NOMO-1 treated with dmso at 0.1 percent for 144 hours (cell line): ENCODE measurements around the gene CEP70.
"Not testable (repeated sequence)": the region's sequence is repeated elsewhere in the genome, so short reads cannot be mapped to it uniquely, and the experiment has no call there.

Experiments used
- DNase-seq: peaks from one replicate; lab custom pipeline; 2025; ENCODE audit not compliant: unreplicated experiment; lab: John Stamatoyannopoulos, UW

Gene CEP70

DNA sequence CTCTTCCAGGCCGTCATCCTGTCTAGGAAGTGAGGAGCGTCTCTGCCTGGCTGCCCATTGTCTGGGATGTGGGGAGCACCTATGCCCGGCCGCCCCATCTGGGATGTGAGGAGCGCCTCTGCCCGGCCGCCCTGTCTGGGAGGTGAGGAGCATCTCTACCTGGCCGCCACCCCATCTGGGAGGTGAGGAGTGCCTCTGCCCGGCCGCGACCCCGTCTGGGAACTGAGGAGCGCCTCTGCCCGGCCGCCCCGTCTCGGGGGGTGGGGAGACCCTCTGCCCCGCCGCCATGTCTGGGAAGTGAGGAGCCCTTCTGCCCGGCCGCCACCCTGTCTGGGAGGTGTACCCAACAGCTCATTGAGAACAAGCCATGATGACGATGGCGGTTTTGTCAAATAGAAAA, 72.6 kb downstream of the CEP70 start:
- DNase-seq, result not testable (repeated sequence)

DNA sequence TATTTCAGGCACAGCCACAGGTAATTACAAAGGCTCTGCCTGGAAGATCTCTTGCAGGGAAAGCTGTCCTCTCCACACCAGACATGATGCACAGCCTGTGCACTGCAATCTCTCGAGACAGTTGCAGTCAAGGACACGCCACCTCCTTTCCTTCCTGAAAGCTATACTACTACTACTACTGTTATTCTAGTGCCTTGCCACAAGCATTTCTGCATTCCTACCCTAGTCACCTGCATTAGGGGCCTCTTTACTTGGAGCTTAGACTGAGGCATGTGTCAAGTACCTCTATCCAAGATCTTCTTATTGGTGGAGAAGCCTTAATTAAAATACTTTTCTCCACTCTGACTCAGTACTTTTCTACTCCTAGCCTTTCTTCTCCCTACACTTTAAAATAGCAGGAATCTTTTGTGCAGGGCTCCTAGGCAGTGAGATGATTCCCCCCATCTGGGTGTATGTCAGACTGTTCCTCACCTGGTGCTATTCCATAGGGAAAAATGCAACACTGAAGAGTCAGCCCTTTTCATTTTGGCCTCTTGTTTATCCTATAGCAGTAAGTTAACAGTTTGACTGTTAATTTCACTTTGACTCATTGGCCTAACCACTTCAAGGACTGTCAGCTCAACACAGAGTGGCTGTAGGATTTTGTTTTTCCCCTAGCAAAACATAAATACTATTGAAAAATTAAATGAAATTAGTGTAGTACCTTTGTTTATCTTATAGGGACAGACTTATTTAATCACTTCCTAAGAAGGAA, 80.8 kb downstream of the CEP70 start:
- DNase-seq, result no peak

DNA sequence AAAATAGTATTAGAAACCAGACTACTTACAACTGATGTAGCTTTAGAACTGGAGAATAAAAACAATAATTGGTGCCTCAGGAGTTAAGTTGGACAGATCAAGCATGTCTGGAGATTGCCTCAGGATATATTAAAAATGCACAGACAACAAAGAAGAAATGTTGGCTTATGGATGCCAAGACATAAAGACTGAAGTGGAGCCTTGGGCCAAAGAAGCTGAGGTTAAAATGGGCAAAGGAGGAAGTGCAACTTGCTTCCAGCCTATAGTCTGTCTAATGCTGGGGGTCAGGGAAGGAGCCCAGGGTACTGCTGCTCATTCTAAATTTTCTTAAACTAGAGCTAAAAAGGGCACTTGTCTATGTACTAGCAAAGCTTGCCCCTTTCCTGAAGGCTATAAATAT, 82.1 kb downstream of the CEP70 start:
- DNase-seq, result peak; percentile 13

DNA sequence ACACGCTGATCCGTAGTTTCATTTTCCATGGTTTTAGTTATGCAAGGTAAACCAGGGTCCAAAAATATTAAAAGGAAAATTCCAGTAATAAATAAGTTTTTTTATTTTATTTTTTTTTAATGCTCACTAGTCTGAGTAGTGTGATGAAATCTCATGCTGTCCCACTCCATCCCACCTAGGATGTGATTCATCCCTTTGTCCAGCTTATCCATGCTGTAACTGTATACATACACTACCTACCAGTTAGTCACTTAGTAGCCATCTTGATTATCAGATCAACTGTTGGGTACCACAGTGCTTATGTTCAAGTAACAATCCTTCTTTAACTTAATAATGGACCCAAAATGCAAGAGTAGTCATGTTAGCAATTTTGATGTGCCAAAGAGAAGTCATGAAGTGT, 84.5 kb downstream of the CEP70 start:
- no peak for DNase-seq

GRCh38 chr3:138507524-138507923, 86.5 kb downstream of the CEP70 start:
- DNase-seq, result no peak

GRCh38 chr3:138498991-138499390, 95.1 kb downstream of the CEP70 start:
- no peak for DNase-seq

DNA sequence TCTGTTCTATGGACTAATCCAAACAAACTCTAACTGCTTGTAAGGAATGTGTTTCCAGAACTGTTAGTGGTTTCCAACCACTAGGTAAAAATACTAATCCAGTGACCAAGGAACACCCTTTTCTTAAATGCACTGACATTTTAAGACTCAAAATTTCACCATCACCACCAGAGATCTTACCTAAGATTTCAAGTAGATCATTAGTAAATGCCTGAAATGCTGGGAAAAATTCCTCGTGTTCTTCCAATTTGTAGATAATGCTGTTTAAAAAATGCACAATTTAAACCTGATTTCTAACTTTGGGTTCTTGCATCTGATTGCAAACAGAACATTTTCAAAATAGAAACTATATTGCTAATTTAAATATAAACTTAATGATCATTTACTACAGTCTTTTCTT, 96.2 kb downstream of the CEP70 start:
- DNase-seq, result no peak

- no peak for DNase-seq
Observed at GRCh38 chr3:138497021-138497420, 97.0 kb downstream of the CEP70 start.

DNA sequence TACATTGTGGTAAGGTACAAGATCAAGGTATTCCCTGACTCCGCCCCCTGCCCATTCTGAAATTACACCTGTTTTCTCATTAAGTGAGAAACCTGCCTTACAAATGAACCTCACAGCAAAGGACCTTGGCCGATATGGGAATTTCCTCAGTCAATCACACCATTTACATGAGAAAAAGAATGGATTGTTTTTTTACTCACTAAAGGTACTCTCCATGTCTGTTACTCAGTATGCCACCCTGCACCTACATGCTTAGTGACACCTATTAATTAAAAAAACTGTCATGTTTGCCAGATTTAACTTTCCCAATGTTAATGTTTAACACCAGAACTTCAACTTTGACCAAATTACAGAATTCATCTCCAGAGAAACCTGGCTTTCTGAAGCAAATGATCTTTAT, 97.6 kb downstream of the CEP70 start:
- DNase-seq, result no peak

DNA sequence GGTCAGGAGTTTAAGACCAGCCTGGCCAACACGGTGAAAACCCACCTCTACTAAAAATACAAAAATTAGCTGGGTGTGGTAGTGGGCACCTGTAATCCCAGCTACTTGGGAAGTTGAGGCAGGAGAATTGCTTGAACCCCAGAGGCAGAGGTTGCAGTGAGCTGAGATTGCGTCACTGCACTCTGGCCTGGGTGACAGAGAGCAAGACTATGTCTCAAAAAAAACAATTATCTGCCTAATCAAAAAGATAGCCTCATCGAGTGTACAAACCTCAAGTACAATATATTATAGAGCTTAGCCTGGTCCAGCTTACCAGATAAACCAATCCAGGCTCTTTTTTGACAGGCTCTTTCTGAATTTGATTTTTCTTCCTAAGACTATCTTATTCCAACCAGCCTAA, 98.4 kb downstream of the CEP70 start:
- not testable (repeated sequence) for DNase-seq

GRCh38 chr3:138494607-138494929, 99.5 kb downstream of the CEP70 start:
- no peak for DNase-seq

GRCh38 chr3:138493804-138494606, 100.1 kb downstream of the CEP70 start:
- DNase-seq, result peak; percentile 44

DNA sequence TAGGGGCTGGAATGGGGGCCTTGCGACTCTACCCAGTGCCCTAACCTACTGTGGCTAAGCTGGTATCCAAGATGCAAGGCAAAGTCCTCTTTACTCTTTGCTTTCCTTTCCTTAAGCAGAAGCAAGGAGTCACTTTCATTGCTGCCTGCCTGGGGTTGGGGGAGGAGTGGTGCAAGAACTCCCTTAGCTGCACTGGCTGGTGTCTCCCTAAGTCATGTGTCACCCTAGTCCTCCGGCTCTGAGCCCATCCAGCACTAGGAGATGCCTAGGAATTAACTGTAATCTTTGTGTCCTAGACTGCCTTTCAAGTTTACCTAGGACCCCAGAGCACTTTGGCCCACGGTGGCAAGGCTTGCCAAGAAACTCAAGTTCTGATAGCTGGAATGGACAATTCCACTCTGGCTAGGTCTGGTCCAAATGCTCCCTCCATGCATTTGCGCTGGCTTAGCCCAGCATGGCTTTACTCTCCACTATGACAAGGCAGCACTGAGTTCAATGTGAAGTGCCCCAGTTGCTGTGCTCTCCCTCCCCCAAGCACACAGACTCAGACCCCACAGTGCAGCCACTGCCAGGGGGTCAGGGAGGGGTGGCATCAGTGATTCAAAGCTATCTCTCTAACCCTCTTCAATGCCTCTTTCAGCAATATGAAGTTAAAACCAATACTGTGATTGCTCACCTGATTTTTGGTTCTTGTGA, 100.9 kb downstream of the CEP70 start:
- DNase-seq, result no peak

- no peak for DNase-seq
Observed at GRCh38 chr3:138491971-138492370, 102.1 kb downstream of the CEP70 start.

- DNase-seq, result not testable (repeated sequence)
Observed at GRCh38 chr3:138486580-138486979, 107.5 kb downstream of the CEP70 start.

DNA sequence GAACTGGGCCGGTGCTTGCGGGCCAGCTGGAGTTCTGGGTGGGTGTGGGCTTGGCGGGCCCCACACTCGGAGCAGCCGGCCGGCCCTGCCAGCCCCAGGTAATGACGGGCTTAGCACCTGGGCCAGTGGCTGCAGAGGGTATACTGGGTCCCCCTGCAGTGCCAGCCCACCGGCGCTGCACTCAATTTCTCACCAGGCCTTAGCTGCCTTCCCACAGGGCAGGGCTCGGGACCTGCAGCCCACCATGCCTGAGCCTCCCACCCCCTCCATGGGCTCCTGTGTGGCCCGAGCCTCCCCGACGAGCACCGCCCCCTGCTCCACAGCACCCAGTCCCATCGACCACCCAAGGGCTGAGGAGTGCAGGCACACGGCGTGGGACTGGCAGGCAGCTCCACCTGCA, 109.4 kb downstream of the CEP70 start:
- not testable (repeated sequence) for DNase-seq

DNA sequence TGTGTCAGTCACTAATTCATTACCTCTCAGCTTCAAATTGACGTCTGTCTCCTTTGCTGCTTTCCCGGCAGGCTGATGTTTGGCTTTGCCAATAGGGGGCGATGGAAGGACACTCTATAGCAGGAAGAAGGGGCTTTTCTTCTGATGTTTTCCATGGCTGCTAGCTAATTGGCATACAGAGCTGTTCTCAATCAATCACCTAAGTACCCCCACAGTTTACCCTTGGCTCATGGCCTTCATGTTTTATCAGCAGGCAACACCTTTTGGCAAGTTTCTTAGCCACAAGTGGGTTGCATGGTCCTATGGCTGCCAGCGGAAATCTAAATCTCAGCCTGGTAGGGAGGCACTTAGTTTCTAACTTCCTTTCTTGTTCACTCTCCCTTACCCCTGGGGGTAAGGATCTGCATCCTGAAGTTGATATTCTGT, 114.6 kb downstream of the CEP70 start:
- DNase-seq, result peak; percentile 36

GRCh38 chr3:138477801-138478200, 116.3 kb downstream of the CEP70 start:
- DNase-seq, result no peak

DNA sequence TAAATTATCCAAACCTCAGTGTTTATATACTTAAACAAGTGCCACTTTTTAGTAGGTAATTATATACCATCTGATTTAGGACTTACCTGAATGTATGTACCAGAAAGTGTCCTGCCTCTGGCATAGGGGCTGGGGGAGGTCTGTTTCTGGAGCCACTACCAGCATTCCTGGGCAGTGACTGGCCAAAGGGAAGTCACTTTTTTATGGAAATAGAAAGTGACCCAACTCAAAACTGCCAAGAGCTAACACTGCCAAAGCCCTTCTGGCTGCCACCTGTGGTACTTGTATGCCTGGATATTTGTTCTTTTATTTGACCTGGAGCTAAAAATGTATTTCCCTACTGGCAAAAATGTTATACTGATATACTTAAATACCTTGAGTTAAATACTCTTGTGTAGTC, 116.9 kb downstream of the CEP70 start:
- no peak for DNase-seq

- DNase-seq, result no peak
Observed at GRCh38 chr3:138476526-138476925, 117.5 kb downstream of the CEP70 start.

- DNase-seq, result no peak
Observed at GRCh38 chr3:138474163-138474562, 119.9 kb downstream of the CEP70 start.

GRCh38 chr3:138473391-138473790, 120.7 kb downstream of the CEP70 start:
- DNase-seq, result no peak
